ENCODE results near the gene PLEKHH1. TPM values are rescaled to one million over a fixed set of nuclear protein-coding genes. Genes with fewer than 3 reads are reported as not detected.

The PLEKHH1 gene
- total and polyA plus RNA-seq, 9 of the 15 experiments (the other 6 are each of a cell fraction or from before 2014, with no cell fraction given): 0.76 to 5.9 (median 2.9) TPM

DNA sequence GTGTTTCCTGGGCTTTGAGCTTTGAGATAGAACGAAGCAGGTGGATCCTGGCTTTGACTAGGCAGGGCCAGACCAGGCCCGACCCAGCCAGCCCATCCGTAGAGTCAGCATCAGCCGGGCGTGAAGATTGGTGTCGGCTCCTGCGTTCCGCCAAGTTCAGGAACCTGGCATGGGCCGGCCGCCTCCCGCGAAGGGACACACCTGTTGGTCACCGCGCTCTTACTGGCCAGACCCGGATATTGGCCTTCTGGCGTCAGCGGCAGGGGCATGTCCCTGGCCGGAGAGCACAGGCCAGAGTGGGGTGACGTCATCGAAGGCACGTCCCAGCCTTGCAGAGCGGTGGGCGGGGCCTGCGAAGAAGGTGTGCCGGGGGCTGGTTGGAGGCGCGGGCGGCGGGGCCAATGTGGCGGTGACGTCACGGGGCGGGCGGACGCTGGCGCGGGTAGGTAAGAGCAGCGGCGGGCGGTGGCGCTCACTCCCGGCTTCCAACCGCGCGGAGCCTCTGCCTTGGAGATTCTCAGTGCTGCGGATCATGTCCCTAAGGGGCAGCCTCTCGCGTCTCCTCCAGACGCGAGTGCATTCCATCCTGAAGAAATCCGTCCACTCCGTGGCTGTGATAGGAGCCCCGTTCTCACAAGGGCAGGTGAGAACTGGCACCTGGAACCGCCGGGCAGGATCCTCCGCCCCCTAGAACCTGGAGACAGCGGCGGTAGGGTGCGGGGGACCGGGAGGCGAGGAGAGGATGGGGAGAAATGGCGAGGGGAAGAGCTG, 86.5 kb downstream of the PLEKHH1 start, which contains the start of gene ARG2 (continued):
- TF ChIP-seq, protein P1, sequence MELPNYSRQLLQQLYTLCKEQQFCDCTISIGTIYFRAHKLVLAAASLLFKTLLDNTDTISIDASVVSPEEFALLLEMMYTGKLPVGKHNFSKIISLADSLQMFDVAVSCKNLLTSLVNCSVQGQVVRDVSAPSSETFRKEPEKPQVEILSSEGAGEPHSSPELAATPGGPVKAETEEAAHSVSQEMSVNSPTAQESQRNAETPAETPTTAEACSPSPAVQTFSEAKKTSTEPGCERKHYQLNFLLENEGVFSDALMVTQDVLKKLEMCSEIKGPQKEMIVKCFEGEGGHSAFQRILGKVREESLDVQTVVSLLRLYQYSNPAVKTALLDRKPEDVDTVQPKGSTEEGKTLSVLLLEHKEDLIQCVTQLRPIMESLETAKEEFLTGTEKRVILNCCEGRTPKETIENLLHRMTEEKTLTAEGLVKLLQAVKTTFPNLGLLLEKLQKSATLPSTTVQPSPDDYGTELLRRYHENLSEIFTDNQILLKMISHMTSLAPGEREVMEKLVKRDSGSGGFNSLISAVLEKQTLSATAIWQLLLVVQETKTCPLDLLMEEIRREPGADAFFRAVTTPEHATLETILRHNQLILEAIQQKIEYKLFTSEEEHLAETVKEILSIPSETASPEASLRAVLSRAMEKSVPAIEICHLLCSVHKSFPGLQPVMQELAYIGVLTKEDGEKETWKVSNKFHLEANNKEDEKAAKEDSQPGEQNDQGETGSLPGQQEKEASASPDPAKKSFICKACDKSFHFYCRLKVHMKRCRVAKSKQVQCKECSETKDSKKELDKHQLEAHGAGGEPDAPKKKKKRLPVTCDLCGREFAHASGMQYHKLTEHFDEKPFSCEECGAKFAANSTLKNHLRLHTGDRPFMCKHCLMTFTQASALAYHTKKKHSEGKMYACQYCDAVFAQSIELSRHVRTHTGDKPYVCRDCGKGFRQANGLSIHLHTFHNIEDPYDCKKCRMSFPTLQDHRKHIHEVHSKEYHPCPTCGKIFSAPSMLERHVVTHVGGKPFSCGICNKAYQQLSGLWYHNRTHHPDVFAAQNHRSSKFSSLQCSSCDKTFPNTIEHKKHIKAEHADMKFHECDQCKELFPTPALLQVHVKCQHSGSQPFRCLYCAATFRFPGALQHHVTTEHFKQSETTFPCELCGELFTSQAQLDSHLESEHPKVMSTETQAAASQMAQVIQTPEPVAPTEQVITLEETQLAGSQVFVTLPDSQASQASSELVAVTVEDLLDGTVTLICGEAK (IDR thresholded peaks at IDR 0.05): no peak
- TF ChIP-seq, protein P1 (CRISPR knock-in tag; IDR thresholded peaks at IDR 0.05): no peak
- TF ChIP-seq, protein P2, sequence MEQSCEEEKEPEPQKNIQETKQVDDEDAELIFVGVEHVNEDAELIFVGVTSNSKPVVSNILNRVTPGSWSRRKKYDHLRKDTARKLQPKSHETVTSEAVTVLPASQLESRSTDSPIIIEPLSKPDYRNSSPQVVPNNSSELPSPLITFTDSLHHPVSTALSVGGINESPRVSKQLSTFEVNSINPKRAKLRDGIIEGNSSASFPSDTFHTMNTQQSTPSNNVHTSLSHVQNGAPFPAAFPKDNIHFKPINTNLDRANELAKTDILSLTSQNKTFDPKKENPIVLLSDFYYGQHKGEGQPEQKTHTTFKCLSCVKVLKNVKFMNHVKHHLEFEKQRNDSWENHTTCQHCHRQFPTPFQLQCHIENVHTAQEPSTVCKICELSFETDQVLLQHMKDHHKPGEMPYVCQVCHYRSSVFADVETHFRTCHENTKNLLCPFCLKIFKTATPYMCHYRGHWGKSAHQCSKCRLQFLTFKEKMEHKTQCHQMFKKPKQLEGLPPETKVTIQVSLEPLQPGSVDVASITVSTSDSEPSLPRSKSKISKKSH (CRISPR knock-in tag; IDR thresholded peaks at IDR 0.05): no peak
- no peak for TF ChIP-seq PPARD (CRISPR knock-in tag; IDR thresholded peaks at IDR 0.05)
- no peak for TF ChIP-seq BCOR (IDR thresholded peaks at IDR 0.05)
- TF ChIP-seq YY1 (IDR thresholded peaks at IDR 0.05; ENCODE audit: borderline replicate concordance in 1 of 3, control insufficient read depth in 1 of 3, extremely low read depth in 1 of 3, insufficient read depth in 3 of 3, insufficient read length in 1 of 3, insufficient replicate concordance in 2 of 3, low read depth in 1 of 3, low read length in 2 of 3): peak in 1 of 3 experiments; percentile 42
- TF ChIP-seq, protein P3, sequence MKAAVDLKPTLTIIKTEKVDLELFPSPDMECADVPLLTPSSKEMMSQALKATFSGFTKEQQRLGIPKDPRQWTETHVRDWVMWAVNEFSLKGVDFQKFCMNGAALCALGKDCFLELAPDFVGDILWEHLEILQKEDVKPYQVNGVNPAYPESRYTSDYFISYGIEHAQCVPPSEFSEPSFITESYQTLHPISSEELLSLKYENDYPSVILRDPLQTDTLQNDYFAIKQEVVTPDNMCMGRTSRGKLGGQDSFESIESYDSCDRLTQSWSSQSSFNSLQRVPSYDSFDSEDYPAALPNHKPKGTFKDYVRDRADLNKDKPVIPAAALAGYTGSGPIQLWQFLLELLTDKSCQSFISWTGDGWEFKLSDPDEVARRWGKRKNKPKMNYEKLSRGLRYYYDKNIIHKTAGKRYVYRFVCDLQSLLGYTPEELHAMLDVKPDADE (conservative IDR thresholded peaks at IDR 0.05; ENCODE audit: control insufficient read depth, low read depth, low read length): no peak
- no peak for TF ChIP-seq FOXA1 (IDR thresholded peaks at IDR 0.05; ENCODE audit: borderline replicate concordance)
- TF ChIP-seq SAP30 (IDR thresholded peaks at IDR 0.05; ENCODE audit: borderline replicate concordance, insufficient read depth, low read depth, low read length, poor library complexity, severe bottlenecking): no peak
- no peak for TF ChIP-seq TCF7L2 (IDR thresholded peaks at IDR 0.05; ENCODE audit: low read depth, low read length)
- no peak for TF ChIP-seq ZC3H11A (IDR thresholded peaks at IDR 0.05; ENCODE audit: low read depth, low read length)

All from K562 (cell line).